ENCODE measurements around the gene MPDZ.

DNA sequence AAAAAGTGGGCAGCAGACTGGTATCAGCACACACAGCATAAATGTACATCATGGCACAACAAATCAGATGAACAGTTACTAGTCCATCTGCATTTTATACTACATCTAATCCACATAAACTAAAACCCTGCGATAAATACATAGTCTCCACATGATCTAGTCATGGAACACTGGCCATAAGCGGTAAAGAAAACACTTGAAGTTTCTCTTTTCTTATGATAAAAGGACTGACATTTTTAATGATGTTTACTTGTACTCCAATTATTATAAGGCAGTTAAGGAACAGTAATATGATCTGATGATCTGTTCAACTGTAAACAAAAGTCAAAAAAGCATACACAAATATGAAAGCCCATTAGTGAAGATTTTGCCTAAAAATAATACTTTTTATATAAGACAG lies 112.5 kb downstream of the MPDZ start:
- TF ChIP-seq CTCF (IDR thresholded peaks at IDR 0.05 in 8 of 11, conservative IDR thresholded peaks at IDR 0.05 in 3 of 11), result no peak
- no peak for TF ChIP-seq POLR2A (IDR thresholded peaks at IDR 0.05)
- no peak for TF ChIP-seq POLR2AphosphoS5 (IDR thresholded peaks at IDR 0.05)
